Measurements from ENCODE around the gene SMYD3. TPM values are rescaled to one million over a fixed set of nuclear protein-coding genes. Genes with fewer than 3 reads are reported as not detected.

Gene SMYD3
- total RNA-seq, 1 experiment from 2014 or later, result 25.5 TPM

- no CpG with 5 or more reads among the region's 3 CpGs for WGBS (ENCODE audit: extremely low coverage, insufficient read length, low lambda C conversion rate)
- Mint-ChIP-seq H3K9me3 (no peaks in the 10 kb centered on the region), H3K4me1 (peaks cover 0 to 4% of the 10 kb centered on the region in 2 experiments; a peak in 1 of 4 replicates), H3K4me3 (no peak overlapping the region), H3K36me3 (ENCODE audit: insufficient read depth in 1 of 3, low read depth in 3 of 3) (no peaks in the 10 kb centered on the region), H3K27ac (no peak overlapping the region), H3K27me3 (ENCODE audit: low read depth) (no peaks in the 10 kb centered on the region; the same call in 1 of the 2 replicates)
- Histone ChIP-seq H3K23me2 (ENCODE audit: insufficient read length, low read depth, low read length, poor library complexity, severe bottlenecking) (no peaks in the 10 kb centered on the region), H3K56ac (ENCODE audit: insufficient read length, low read depth, low read length) (no peak overlapping the region), H2AFZ (ENCODE audit: low read length) (no peak overlapping the region), H3K9ac (ENCODE audit: extremely low read depth, insufficient read length, low read length) (no peak overlapping the region), H3K27ac (ENCODE audit: insufficient read length, low read depth, low read length) (no peak overlapping the region), H2BK12ac (ENCODE audit: insufficient read length, low read depth, low read length) (no peak overlapping the region), H3K23ac (ENCODE audit: insufficient read length, low read depth, low read length) (no peak overlapping the region), H2BK5ac (ENCODE audit: insufficient read length, low read length) (no peak overlapping the region), H3K9me3 (ENCODE audit: control insufficient read depth, low read depth, low read length) (no peaks in the 10 kb centered on the region), H2AK5ac (ENCODE audit: insufficient read length, low read length) (no peak overlapping the region), H3K14ac (ENCODE audit: insufficient read depth, low read length) (no peak overlapping the region), H3K79me1 (ENCODE audit: insufficient read depth, low read depth, low read length, poor library complexity, severe bottlenecking) (no peaks in the 10 kb centered on the region), H3K4me2 (ENCODE audit: insufficient read depth, insufficient read length, low read length) (no peak overlapping the region), H4K20me1 (ENCODE audit: control insufficient read depth, insufficient read depth, insufficient read length) (no peaks in the 10 kb centered on the region), H2BK120ac (ENCODE audit: low read depth, low read length, poor library complexity, severe bottlenecking) (no peak overlapping the region), H3T11ph (ENCODE audit: low read length) (no peak overlapping the region), H3K18ac (ENCODE audit: insufficient read length, low read depth, low read length) (no peak overlapping the region), H4K8ac (replicated peaks; ENCODE audit: insufficient read length, low read depth, low read length) (no peak overlapping the region), H3K27me3 (ENCODE audit: insufficient read depth, low read length) (no peaks in the 10 kb centered on the region), H4K5ac (ENCODE audit: insufficient read length, low read depth, low read length) (no peak overlapping the region), H2BK20ac (ENCODE audit: low read depth, low read length, poor library complexity, severe bottlenecking) (no peak overlapping the region), H3K79me2 (ENCODE audit: insufficient read depth, low read length) (no peaks in the 10 kb centered on the region), H3K4ac (ENCODE audit: low read depth, low read length) (no peak overlapping the region), H4K91ac (ENCODE audit: insufficient read length, low read depth, low read length) (no peak overlapping the region), H2BK15ac (ENCODE audit: low read depth, low read length) (no peak overlapping the region), H3K4me1 (ENCODE audit: insufficient read depth, low read length) (no peaks in the 10 kb centered on the region; the same call in 1 of the 2 replicates)
- TF ChIP-seq CTCF (conservative IDR thresholded peaks at IDR 0.05), result no peak
- DNase-seq, result no peak
These were observed 232.0 kb downstream of the SMYD3 start for GRCh38 chr1:246275036-246275435.

All from H9 (cell line).